GM12878 (cell line): Measurements from ENCODE around the gene PDGFA. TPM values are rescaled to one million over a fixed set of nuclear protein-coding genes. Genes with fewer than 3 reads are reported as not detected.

Experiments
- polyA plus RNA-seq, 11 experiments: library from polyadenylated mRNA; depleted of rRNA in 4 of 11; unstranded in 6 of 11; stranded (reverse) in 5 of 11; fragments of >200 nt; fragmentation: Nextera tagmentation in 4 of 11; fragmentation: Illumina TruSeq in 1 of 11; extraction: Ambion mirVana in 4 of 11; extraction: Trizol in 1 of 11; gene quantifications; 1 replicate in 1 of 11; 2 replicates in 10 of 11; pipeline versions ENCODE4 v1.2.1 to v1.2.3, GENCODE V29; 2011 to 2016; ENCODE audit warnings: inconsistent platforms in 2 of 11, missing spikeins in 2 of 11, low read depth in 1 of 11
- total RNA-seq, 4 experiments: library from RNA; depleted of rRNA in 3 of 4; stranded (reverse); fragments of >200 nt in 3 of 4; fragmentation: Illumina TruSeq in 1 of 4; extraction: Trizol in 1 of 4; gene quantifications; 2 replicates each; pipeline versions ENCODE4 v1.2.1 to v1.2.3, GENCODE V29; 2013 to 2021

The PDGFA gene
- total and polyA plus RNA-seq, 10 of the 15 experiments (the other 5 are each of a cell fraction or from before 2014, with no cell fraction given) = 2.5 to 10.0 (median 5.6) TPM

Other genes with a start within 250 kb of the PDGFA start
- not detected in 2 replicates for gene FOXL3, start 229.7 kb downstream of the PDGFA start, total RNA-seq (2014; rRNA removed)
- gene FOXL3, start 229.7 kb downstream of the PDGFA start, total RNA-seq (2014; rRNA removed; fragmentation: Illumina TruSeq; extraction: Trizol) = not detected in 2 replicates
- not detected in 2 replicates for gene FOXL3, start 229.7 kb downstream of the PDGFA start, total RNA-seq (2021)
- gene FOXL3, start 229.7 kb downstream of the PDGFA start, polyA plus RNA-seq (2011; rRNA removed) = not detected in 2 replicates
- not detected in 2 replicates for gene FOXL3, start 229.7 kb downstream of the PDGFA start, polyA plus RNA-seq (2014; fragmentation: Illumina TruSeq; extraction: Trizol)
- not detected for gene FOXL3, start 229.7 kb downstream of the PDGFA start, polyA plus RNA-seq (2014; fragmentation: Nextera tagmentation; extraction: Ambion mirVana)
- not detected in 2 replicates for gene FOXL3, start 229.7 kb downstream of the PDGFA start, polyA plus RNA-seq (2014; rRNA removed)
- gene FOXL3, start 229.7 kb downstream of the PDGFA start, polyA plus RNA-seq (2016; fragmentation: Nextera tagmentation; extraction: Ambion mirVana) = not detected
- 28.3 and 30.0 TPM in 2 replicates for gene DNAAF5, start 206.9 kb upstream of the PDGFA start, total RNA-seq (2014; rRNA removed)
- 7.0 and 7.5 TPM in 2 replicates for gene DNAAF5, start 206.9 kb upstream of the PDGFA start, total RNA-seq (2014; rRNA removed; fragmentation: Illumina TruSeq; extraction: Trizol)
- gene DNAAF5, start 206.9 kb upstream of the PDGFA start, total RNA-seq (2021) = 35.6 and 38.3 TPM in 2 replicates
- 5.0 and 10.6 TPM in 2 replicates for gene DNAAF5, start 206.9 kb upstream of the PDGFA start, polyA plus RNA-seq (2011; rRNA removed)
- 7.2 and 10.1 TPM in 2 replicates for gene DNAAF5, start 206.9 kb upstream of the PDGFA start, polyA plus RNA-seq (2014; fragmentation: Illumina TruSeq; extraction: Trizol)
- 1 to 10 TPM; 1.8 to 5.3 TPM for gene DNAAF5, start 206.9 kb upstream of the PDGFA start, polyA plus RNA-seq (2014; fragmentation: Nextera tagmentation; extraction: Ambion mirVana)
- gene DNAAF5, start 206.9 kb upstream of the PDGFA start, polyA plus RNA-seq (2014; rRNA removed) = 21.0 and 28.7 TPM in 2 replicates
- 1 to 10 TPM; 6.9 to 8.2 TPM for gene DNAAF5, start 206.9 kb upstream of the PDGFA start, polyA plus RNA-seq (2016; fragmentation: Nextera tagmentation; extraction: Ambion mirVana)
- 22.2 and 22.3 TPM in 2 replicates for gene PRKAR1B, start 207.4 kb upstream of the PDGFA start, total RNA-seq (2014; rRNA removed)
- 11.4 and 15.5 TPM in 2 replicates for gene PRKAR1B, start 207.4 kb upstream of the PDGFA start, total RNA-seq (2014; rRNA removed; fragmentation: Illumina TruSeq; extraction: Trizol)
- 31.8 and 41.2 TPM in 2 replicates for gene PRKAR1B, start 207.4 kb upstream of the PDGFA start, total RNA-seq (2021)
- gene PRKAR1B, start 207.4 kb upstream of the PDGFA start, polyA plus RNA-seq (2011; rRNA removed) = 11.9 and 16.3 TPM in 2 replicates
- 4.1 and 11.6 TPM in 2 replicates for gene PRKAR1B, start 207.4 kb upstream of the PDGFA start, polyA plus RNA-seq (2014; fragmentation: Illumina TruSeq; extraction: Trizol)
- gene PRKAR1B, start 207.4 kb upstream of the PDGFA start, polyA plus RNA-seq (2014; fragmentation: Nextera tagmentation; extraction: Ambion mirVana) = 1 to 10 TPM; 1.4 to 3.9 TPM
- 29.1 and 30.9 TPM in 2 replicates for gene PRKAR1B, start 207.4 kb upstream of the PDGFA start, polyA plus RNA-seq (2014; rRNA removed)
- 10 to 100 TPM; 44.9 to 45.6 TPM for gene PRKAR1B, start 207.4 kb upstream of the PDGFA start, polyA plus RNA-seq (2016; fragmentation: Nextera tagmentation; extraction: Ambion mirVana)